B cell (primary cell): ENCODE data around the gene DOCK1. TPM values are rescaled to one million over a fixed set of nuclear protein-coding genes. Genes with fewer than 3 reads are reported as not detected.

Experiments
- ATAC-seq: fragments of 200-7000 bp; cut with Tn5 transposase; one replicate; pipeline ENCODE4 v1.10.0; 2021; ENCODE audit warnings: low read depth, mild to moderate bottlenecking, moderate number of reproducible peaks, moderate library complexity
- CTCF ChIA-PET: fragments of 350-600 bp; sonication (Branson Sonifier 250); formaldehyde crosslinking; loops from one replicate; lab custom pipeline; 2021; ENCODE audit warnings: antibody characterized with exemption, inconsistent platforms; lab: Charles Lee
- POLR2A ChIA-PET: fragments of 350-600 bp; sonication (Branson Sonifier 250); formaldehyde crosslinking; loops from one replicate; lab custom pipeline; 2021; ENCODE audit warnings: antibody characterized with exemption; lab: Charles Lee
- DNase-seq: peaks from one replicate; pipeline ENCODE4 v3.0.0; 2013
- H2AFZ ChIP-seq: 2 replicates; pipeline ENCODE4 v1.6.1; 2012; ENCODE audit warnings: mild to moderate bottlenecking, low read depth, low read length; ENCODE audit not compliant: insufficient read depth, poor library complexity, severe bottlenecking
- H3K27ac ChIP-seq, 2 donors: 1 replicate in 1 of 2; 2 replicates in 1 of 2; pipeline ENCODE4 v1.5.1; 2012 to 2013; ENCODE audit warnings: low read length in 2 of 2, mild to moderate bottlenecking in 2 of 2, moderate library complexity in 1 of 2
- H3K27me3 ChIP-seq, 4 experiments: fragments of 200-600 bp in 1 of 4; sonication (generic) in 1 of 4; replicated peaks in 1 of 4; 1 replicate in 2 of 4; 2 replicates in 2 of 4; pipeline versions ENCODE4 v1.6.1 to v1.7.0; 2013 to 2016; ENCODE audit warnings: low read length in 3 of 4, mild to moderate bottlenecking in 2 of 4, mixed read lengths in 1 of 4, moderate library complexity in 1 of 4; ENCODE audit not compliant: insufficient read depth in 4 of 4, control insufficient read depth in 3 of 4; ENCODE audit errors: control extremely low read depth in 1 of 4
- H3K36me3 ChIP-seq, 2 experiments: replicated peaks in 1 of 2; 1 replicate in 1 of 2; 2 replicates in 1 of 2; pipeline versions ENCODE4 v1.6.1 to v1.7.1; 2013; ENCODE audit warnings: low read length in 1 of 2; ENCODE audit not compliant: insufficient read depth in 2 of 2, control insufficient read depth in 1 of 2; ENCODE audit errors: control extremely low read depth in 1 of 2, extremely low read depth in 1 of 2
- H3K4me1 ChIP-seq, 2 donors: fragments of 200-600 bp in 1 of 2; sonication (generic) in 1 of 2; 1 replicate in 1 of 2; 2 replicates in 1 of 2; pipeline versions ENCODE4 v1.5.1 to v1.6.1; 2013 to 2017; ENCODE audit warnings: low read length in 2 of 2; ENCODE audit not compliant: control insufficient read depth in 2 of 2, insufficient read depth in 2 of 2
- H3K4me2 ChIP-seq: replicated peaks from 2 replicates; pipeline ENCODE3; 2012; ENCODE audit warnings: mild to moderate bottlenecking, low read depth, low read length; ENCODE audit not compliant: poor library complexity, severe bottlenecking
- H3K4me3 ChIP-seq, 5 experiments: fragments of 200-600 bp in 1 of 5; sonication (generic) in 1 of 5; 1 replicate in 3 of 5; 2 replicates in 2 of 5; pipeline versions ENCODE4 v1.5.1 to v1.7.0; 2011 to 2016; ENCODE audit warnings: low read length in 4 of 5, mild to moderate bottlenecking in 4 of 5, low read depth in 2 of 5, control low read depth in 1 of 5, moderate library complexity in 1 of 5; ENCODE audit not compliant: insufficient read depth in 1 of 5; ENCODE audit errors: control extremely low read depth in 1 of 5, extremely low read depth in 1 of 5
- H3K79me2 ChIP-seq: fragments of 200-600 bp; sonication (generic); one replicate; pipeline ENCODE4 v1.6.0; 2016; ENCODE audit warnings: low read length; ENCODE audit not compliant: control insufficient read depth, insufficient read depth
- H3K9ac ChIP-seq: fragments of 200-600 bp; sonication (generic); 2 replicates; pipeline ENCODE4 v1.6.1; 2017; ENCODE audit warnings: mild to moderate bottlenecking, low read length, moderate library complexity
- H3K9me3 ChIP-seq, 3 donors: one replicate each; pipeline versions ENCODE4 v1.6.1 to v1.7.1; 2013; ENCODE audit warnings: low read length in 2 of 3; ENCODE audit not compliant: control insufficient read depth in 2 of 3, insufficient read depth in 1 of 3; ENCODE audit errors: control extremely low read depth in 1 of 3
- H4K20me1 ChIP-seq: 2 replicates; pipeline ENCODE4 v1.6.0; 2012; ENCODE audit warnings: mild to moderate bottlenecking, low read length; ENCODE audit not compliant: insufficient read depth, control insufficient read depth, poor library complexity, severe bottlenecking
- H3K27ac Mint-ChIP-seq: one replicate; pipeline ENCODE4 v1.8.0; 2021; ENCODE audit warnings: mixed read lengths
- H3K27me3 Mint-ChIP-seq: one replicate; pipeline ENCODE4 v1.8.0; 2021; ENCODE audit warnings: mixed read lengths
- H3K4me1 Mint-ChIP-seq: one replicate; pipeline ENCODE4 v1.8.0; 2021; ENCODE audit warnings: mixed read lengths
- H3K4me3 Mint-ChIP-seq: one replicate; pipeline ENCODE4 v1.8.0; 2021; ENCODE audit warnings: mixed read lengths
- H3K9me3 Mint-ChIP-seq: one replicate; pipeline ENCODE4 v1.8.0; 2022; ENCODE audit warnings: mixed read lengths; ENCODE audit not compliant: insufficient read depth
- EZH2 ChIP-seq: IDR thresholded peaks from 2 replicates; pipeline ENCODE4 v1.6.1; 2012; ENCODE audit warnings: borderline replicate concordance, low read depth, mild to moderate bottlenecking, moderate library complexity, low read length; ENCODE audit not compliant: insufficient read depth, poor library complexity, severe bottlenecking
- WGBS: methylation state at CpG from one replicate; pipeline ENCODE4 v1.1.5; 2013; ENCODE audit warnings: missing lambda C conversion rate; ENCODE audit not compliant: insufficient coverage; 5-methylcytosine and 5-hydroxymethylcytosine counted together
- intact Hi-C: fragments of 100-400 bp; cut with micrococcal nuclease; formaldehyde crosslinking; loops from one replicate; pipeline ENCODE4 v1.10.0; 2022
- polyA plus RNA-seq: library from polyadenylated mRNA; depleted of rRNA; stranded (reverse); fragments of >200 nt; gene quantifications from 2 replicates; pipeline ENCODE4 v1.2.3, GENCODE V29; 2012
- total RNA-seq, 2 donors: library from RNA; stranded (reverse); fragments of 120-200 nt in 1 of 2; gene quantifications; 1 replicate in 1 of 2; 2 replicates in 1 of 2; pipeline versions ENCODE4 v1.2.3 to v1.2.4, GENCODE V29; 2013 to 2022
- TF ChIP-seq, protein P1 (sequence below): fragments of 200-600 bp; IDR thresholded peaks from one replicate; pipeline ENCODE4 v1.8.0; 2022; ENCODE audit warnings: antibody characterized with exemption, mild to moderate bottlenecking

DOCK1 gene
- total and polyA plus RNA-seq, 2 donors (not counting 1 experiment from before 2014, with no cell fraction given) = not detected

GRCh38 chr10:127424594-127425264, 519.5 kb downstream of the DOCK1 start:
- no peaks in the 10 kb centered on the region for H3K4me1 Mint-ChIP-seq
- ChIA-PET CTCF (no interaction called here), POLR2A (no interaction called here)
- WGBS = 94% methylated on average over 4 of the region's 12 CpGs
- no peak overlapping the region for H3K4me3 Mint-ChIP-seq
- Histone ChIP-seq H3K4me2 (no peak overlapping the region), H3K9me3 (peaks cover 0 to 26% (median 0%) of the 10 kb centered on the region in 3 donors), H3K4me1 (no peaks in the 10 kb centered on the region), H3K36me3 (no peaks in the 10 kb centered on the region), H3K79me2 (no peaks in the 10 kb centered on the region), H3K27ac (no peak overlapping the region), H3K27me3 (no peaks in the 10 kb centered on the region), H4K20me1 (no peaks in the 10 kb centered on the region), H3K9ac (no peak overlapping the region), H3K4me3 (no peak overlapping the region), H2AFZ (no peak overlapping the region)
- intact Hi-C loops = no loop called here
- ATAC-seq = no peak
- H3K9me3 Mint-ChIP-seq = no peaks in the 10 kb centered on the region
- TF ChIP-seq EZH2 = no peak
- TF ChIP-seq, protein P1, sequence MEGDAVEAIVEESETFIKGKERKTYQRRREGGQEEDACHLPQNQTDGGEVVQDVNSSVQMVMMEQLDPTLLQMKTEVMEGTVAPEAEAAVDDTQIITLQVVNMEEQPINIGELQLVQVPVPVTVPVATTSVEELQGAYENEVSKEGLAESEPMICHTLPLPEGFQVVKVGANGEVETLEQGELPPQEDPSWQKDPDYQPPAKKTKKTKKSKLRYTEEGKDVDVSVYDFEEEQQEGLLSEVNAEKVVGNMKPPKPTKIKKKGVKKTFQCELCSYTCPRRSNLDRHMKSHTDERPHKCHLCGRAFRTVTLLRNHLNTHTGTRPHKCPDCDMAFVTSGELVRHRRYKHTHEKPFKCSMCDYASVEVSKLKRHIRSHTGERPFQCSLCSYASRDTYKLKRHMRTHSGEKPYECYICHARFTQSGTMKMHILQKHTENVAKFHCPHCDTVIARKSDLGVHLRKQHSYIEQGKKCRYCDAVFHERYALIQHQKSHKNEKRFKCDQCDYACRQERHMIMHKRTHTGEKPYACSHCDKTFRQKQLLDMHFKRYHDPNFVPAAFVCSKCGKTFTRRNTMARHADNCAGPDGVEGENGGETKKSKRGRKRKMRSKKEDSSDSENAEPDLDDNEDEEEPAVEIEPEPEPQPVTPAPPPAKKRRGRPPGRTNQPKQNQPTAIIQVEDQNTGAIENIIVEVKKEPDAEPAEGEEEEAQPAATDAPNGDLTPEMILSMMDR = no peak
- H3K27me3 Mint-ChIP-seq = no peaks in the 10 kb centered on the region
- no peak for DNase-seq
- no peak overlapping the region for H3K27ac Mint-ChIP-seq

DNA sequence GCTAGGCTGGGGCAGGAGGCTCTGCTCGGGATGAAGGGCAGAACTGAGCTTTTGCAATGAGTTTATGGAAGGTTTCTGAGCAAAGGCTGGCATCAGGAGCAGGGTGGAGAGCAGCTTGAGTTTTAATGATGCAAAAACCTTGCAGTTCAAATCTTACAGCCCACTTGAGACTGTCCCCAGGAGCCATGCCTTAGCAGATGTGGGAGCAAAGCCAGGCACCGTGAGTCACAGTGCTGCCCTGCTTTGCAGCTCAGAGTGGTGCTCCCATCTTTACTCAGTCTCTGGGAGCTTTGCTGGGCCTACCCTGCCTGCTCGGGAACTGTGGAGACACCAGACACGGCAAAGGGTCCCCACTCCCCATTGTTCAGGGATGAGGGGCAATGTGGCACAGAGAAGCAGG, 521.5 kb downstream of the DOCK1 start:
- no peak overlapping the region for H3K27ac ChIP-seq
- intact Hi-C loops = no loop called here
- H3K9me3 ChIP-seq = peaks cover 0 to 42% (median 0%) of the 10 kb centered on the region in 3 donors
- CTCF ChIA-PET = no interaction called here
- no peaks in the 10 kb centered on the region for H3K36me3 ChIP-seq
- H3K4me1 Mint-ChIP-seq = no peaks in the 10 kb centered on the region
- H3K27ac Mint-ChIP-seq = no peak overlapping the region
- no peaks in the 10 kb centered on the region for H4K20me1 ChIP-seq
- no peak overlapping the region for H3K4me2 ChIP-seq
- H3K27me3 ChIP-seq = no peaks in the 10 kb centered on the region
- no peaks in the 10 kb centered on the region for H3K27me3 Mint-ChIP-seq
- 84% methylated on average over 4 of the region's 4 CpGs for WGBS
- H3K4me3 ChIP-seq = no peak overlapping the region
- no peaks in the 10 kb centered on the region for H3K79me2 ChIP-seq
- ATAC-seq (no peak), DNase-seq (no peak)
- no peak overlapping the region for H3K4me3 Mint-ChIP-seq
- H3K4me1 ChIP-seq = no peaks in the 10 kb centered on the region
- no peak overlapping the region for H2AFZ ChIP-seq
- POLR2A ChIA-PET = no interaction called here
- no peaks in the 10 kb centered on the region for H3K9me3 Mint-ChIP-seq
- no peak for TF ChIP-seq EZH2
- TF ChIP-seq, protein P1 = no peak
- no peak overlapping the region for H3K9ac ChIP-seq
